Stimulated activated CD4-positive, alpha-beta T cell treated with anti-CD3 and anti-CD28 coated beads, Interleukin-4, amount 100 ng/mL, for 1 hour (primary cell): ENCODE results near the gene DYNC1I1.

Source experiments
- DNase-seq: peaks from one replicate; pipeline ENCODE4 v3.0.0-alpha.2; 2020

Gene DYNC1I1

GRCh38 chr7:95863623-95864022 lies 91.3 kb downstream of the DYNC1I1 start:
- DNase-seq = no peak

DNA sequence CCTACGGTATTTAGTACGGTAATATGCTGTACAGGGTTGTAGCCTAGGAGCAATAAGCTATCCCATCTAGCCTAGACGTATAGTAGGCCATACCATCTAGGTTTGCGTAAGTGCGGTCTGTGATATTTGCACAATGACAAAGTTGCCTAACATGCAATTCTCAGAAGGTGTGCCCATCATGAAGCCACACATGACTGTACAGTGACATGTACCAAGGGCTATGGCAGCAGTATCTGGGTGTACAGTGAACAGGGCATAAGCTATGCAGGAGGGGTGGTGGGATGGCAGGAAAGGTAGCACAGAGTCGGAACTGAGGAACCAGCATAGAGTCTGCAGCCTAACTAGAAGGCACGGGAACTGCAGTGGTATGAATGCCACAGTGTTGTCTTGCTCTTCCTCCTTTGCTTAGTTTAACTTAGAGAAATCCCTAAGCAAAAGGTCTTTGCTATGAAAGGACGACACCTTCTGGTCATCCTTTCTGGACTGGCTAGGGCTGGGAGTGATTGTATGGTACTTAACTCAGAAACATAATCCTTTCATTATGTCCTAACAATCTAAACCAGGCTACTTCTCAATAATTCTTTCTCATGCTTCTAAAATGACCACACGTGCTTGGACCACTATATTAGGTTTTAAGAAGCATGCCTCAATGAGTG lies 93.5 kb downstream of the DYNC1I1 start:
- DNase-seq = no peak

GRCh38 chr7:95867309-95867708 lies 95.0 kb downstream of the DYNC1I1 start:
- no peak for DNase-seq

GRCh38 chr7:95871075-95871848 lies 98.9 kb downstream of the DYNC1I1 start:
- no peak for DNase-seq

- no peak for DNase-seq
Observed at GRCh38 chr7:95871896-95872295, 99.5 kb downstream of the DYNC1I1 start.

- DNase-seq = no peak
Observed at GRCh38 chr7:95874129-95874528, 101.8 kb downstream of the DYNC1I1 start.

DNA sequence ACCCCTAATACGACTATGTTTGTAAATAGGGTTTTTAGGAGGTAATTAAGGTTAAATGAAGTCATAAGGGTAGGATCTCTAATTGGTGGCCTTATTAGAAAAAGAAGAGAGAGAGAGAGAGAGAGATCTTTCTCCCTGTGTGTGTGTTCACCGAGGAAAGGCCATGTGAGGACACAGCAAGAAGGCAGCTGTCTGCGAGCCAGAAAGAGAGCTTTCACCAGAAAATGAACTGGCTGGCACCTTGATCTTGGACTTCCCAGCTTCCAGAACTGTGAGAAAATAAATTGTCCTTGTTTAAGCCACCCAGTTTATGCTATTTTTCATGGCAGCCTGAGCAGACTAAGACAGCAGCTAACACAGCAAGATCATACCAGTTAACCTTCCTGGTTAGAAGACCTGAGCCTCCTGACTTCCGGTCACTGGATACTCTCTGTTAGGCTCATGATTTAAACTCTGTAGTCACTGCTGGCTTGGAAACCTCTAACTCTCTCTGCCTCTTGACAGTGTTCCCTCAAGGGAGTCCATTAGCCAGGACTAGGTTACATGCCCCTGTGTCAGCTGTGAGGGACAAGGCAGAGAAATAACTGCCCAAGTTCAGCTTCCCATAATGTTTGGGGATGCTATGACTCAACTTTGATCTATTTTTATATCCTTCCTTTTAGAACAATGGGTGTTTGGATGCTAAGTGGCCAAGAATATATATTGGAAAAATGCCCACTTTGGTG lies 102.3 kb downstream of the DYNC1I1 start:
- DNase-seq = no peak

DNA sequence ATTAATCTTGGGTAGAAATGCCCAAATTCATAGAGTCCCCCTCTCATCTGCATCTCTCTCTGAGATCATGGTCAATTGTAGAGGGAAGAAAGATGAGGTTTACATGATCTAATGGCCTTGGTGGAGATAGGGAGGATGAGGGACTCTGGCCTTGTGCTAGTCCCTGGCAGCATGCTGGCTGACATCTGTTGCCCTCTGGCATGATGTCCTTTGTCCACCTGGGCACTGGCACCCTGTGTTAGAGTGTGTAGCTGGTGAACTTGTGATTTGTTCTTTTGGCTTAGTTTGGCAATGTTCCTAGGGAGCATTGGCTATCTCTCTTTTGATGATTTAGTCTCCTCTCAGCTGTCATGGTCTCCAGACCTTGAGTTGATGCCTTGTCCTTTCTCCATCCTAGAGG lies 103.2 kb downstream of the DYNC1I1 start:
- DNase-seq = no peak

- DNase-seq = no peak
Observed at GRCh38 chr7:95878677-95879076, 106.3 kb downstream of the DYNC1I1 start.

GRCh38 chr7:95881597-95881996 lies 109.2 kb downstream of the DYNC1I1 start:
- no peak for DNase-seq

GRCh38 chr7:95883217-95883616 lies 110.9 kb downstream of the DYNC1I1 start:
- no peak for DNase-seq

DNA sequence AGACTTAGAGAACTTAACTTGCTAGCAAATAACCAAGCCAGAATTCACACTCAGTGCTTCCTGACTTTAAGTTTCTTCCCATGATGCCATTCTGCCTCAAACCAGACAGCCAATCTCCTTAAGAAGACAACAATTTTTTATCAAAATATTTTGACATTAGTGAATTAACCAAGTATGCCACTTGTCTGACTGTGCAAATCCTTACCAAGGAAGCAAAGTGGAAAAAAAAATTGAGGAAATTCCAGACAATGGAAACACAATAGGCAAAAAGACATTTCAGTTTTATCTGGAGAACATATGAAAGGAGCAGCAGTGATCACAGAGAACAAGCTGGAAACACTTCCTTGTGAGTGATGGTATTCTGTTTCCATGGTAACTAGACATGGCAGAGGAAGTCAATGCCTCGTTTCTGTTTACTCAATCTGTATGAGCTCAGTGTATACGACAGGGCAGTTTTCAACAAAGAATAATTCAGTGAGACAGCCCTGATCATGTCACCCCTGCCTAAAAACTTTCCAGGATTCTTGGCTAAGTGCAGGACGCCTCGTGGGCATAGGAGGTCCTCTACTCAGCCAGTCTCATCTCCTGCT lies 114.2 kb downstream of the DYNC1I1 start:
- DNase-seq = no peak

DNA sequence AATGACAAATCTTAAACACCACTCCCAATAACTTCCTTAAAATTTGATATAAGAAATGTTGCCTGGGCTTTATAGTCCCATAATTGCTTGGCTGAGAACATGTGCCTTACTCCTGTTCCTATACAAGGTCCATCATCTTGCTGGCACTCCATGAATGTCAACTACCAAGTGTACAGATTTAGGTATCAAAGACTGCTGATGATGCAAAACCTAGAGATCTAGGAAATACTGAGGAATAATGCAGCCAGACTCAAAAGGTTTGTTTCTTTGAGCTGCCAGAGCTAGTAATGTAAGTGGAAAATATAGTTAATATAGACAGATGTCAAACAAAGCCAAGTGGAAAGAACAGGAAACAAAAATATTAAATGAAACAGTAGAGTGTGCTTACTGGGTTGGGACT lies 121.1 kb downstream of the DYNC1I1 start:
- DNase-seq = no peak

- no peak for DNase-seq
Observed at GRCh38 chr7:95897557-95898251, 125.3 kb downstream of the DYNC1I1 start.

- no peak for DNase-seq
Observed at GRCh38 chr7:95899919-95900513, 127.7 kb downstream of the DYNC1I1 start.

GRCh38 chr7:95901006-95901405 lies 128.7 kb downstream of the DYNC1I1 start:
- DNase-seq = no peak

DNA sequence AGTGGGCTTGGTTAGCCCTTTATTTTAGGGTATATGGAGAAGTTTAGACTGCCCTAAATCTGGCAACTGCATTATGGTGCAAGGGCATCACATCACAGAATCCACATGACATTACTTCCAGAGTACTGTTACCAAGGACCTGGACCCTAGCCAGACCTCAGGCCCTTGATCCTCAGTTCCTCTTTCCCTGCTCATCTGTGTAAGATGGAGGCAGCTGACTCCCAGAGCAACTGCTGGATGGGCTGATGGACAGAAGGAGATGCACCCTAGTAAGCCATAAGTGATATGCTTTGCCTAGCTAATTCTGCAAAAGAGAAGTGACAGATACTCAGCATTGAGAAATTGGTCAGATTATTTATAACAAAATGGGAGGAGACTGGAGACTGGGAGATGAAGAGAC lies 131.7 kb downstream of the DYNC1I1 start:
- DNase-seq = no peak

DNA sequence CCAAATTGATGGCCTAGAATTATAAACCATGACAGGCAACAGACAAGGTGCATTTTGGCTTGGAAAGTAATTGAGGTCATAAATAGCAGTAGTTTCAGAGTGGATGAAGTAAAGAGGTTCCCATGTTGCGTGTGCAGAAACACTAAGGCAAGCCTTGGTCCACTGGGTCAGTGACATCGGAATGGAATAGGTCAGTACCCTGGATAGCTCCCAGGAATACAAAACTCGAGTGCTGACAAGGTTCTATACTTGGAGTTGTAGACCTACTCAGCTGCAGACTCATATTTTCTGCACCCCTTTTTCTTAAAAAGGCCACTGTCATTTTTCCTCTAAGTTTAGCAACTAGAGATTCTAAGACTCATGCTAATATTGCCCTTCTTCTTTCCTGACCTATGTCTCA lies 132.8 kb downstream of the DYNC1I1 start:
- no peak for DNase-seq

DNA sequence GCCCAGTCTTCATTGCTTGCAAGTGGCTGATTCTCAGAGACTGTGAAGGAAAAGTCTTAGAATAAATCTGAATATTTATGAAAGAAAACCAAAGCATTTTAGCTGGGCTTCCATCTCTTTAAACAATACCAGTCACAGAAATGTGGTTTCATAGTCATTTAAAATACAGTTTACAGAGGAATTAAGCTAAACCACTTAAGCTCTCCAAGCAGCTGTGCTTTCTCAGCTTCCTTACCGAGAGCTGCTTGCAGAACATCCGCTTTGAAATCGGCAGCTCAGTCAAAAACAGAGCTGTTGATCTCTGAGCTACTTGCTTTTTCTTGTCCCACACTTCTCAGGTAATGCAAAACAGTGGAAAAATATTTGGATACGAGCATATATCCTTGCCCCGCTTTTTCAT lies 134.5 kb downstream of the DYNC1I1 start:
- no peak for DNase-seq

- no peak for DNase-seq
Observed at GRCh38 chr7:95907337-95907736, 135.0 kb downstream of the DYNC1I1 start.

DNA sequence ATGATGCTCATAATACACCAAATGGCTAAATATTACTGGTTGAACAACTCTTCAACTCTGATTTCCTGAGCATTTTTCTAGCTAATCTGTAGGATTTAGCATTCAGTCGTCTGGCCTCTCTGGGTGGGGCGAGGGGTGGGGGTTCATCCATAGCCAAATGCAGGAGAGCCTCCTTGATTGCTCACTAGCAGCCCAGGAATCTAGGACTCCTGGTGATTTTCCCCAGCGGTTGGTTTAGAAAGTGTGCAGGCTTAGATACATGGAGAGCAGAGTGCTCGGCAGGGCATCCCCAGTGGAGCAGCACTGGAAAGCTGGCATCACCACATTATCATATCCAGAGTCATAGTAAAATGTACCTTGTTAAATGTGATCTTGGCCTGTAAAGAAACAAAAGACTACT lies 136.1 kb downstream of the DYNC1I1 start:
- no peak for DNase-seq

- DNase-seq = no peak
Observed at GRCh38 chr7:95910341-95910740, 138.0 kb downstream of the DYNC1I1 start.

DNA sequence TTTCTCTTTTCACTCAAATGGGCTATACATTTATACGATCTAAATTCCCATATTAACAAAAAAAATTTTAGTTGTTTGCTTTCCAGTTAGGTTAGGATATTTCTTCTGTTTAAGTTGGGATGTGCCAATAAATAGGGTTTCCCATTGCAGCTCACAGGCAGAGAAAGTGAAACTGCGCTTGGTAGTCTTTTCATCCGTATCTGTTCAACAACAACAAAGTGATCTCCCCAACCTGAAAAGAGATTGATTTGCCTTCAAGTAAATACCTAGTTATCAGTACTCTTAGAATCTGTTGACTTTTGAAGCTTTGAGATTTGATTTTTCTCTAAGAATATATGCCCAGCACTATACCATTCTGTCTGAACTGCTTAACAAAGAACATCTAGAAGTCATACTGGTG lies 143.4 kb downstream of the DYNC1I1 start:
- no peak for DNase-seq
